ENCODE data around the gene LSS.

DNA sequence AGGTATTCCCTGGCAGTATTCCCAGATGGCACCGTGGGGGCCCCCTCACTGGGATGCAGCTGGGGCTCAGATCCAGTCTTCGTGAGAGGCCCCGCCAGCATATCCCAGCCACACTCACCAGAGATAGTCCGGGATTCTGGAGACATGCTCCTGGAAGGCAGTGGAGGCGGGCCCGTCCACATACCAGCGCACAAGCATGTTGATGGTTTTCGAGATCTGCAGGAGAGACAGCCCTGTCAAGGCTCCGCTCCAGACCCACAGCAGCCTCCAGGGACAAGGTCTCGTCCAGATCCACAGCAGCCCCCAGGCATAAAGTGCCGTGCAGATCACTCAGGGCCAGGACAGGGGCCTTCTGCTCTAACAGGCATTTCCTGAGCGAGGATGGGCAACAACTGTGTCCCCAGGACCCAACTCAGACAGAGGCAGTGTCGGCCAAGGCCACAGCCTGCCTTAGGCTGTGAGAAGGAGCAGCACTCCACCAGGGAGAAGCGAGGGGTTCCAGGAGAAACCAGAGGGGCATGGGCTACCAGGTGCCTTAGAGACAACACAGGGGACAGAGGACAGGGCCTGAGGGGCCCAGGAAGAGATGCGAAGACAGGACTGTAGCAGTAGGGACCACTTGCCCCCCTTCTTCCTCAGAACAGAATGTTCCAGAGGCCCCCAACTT is 14.8 kb downstream of the LSS start:
- TF ChIP-seq POLR2A (IDR thresholded peaks at IDR 0.05; ENCODE audit: low read depth, low read length) (no peak), POLR2AphosphoS5 (IDR thresholded peaks at IDR 0.05; ENCODE audit: low read depth, low read length) (no peak), POU2F2 (IDR thresholded peaks at IDR 0.05; ENCODE audit: low read depth, low read length) (no peak), TAF1 (IDR thresholded peaks at IDR 0.05; ENCODE audit: low read depth, low read length) (no peak), SPI1 (IDR thresholded peaks at IDR 0.05; ENCODE audit: low read depth, low read length) (no peak)

All from GM12891 (cell line).